Stimulated activated CD4-positive, alpha-beta T cell treated with anti-CD3 and anti-CD28 coated beads, Interleukin-2, amount 100 ng/mL, for 24 hours (primary cell): ENCODE results near the gene R3HDM4.
A peak's percentile ranks its signal among the peaks of the same experiment; 100 is the strongest.

ENCODE experiments used
- DNase-seq, 2 donors: peaks; one replicate each; pipeline ENCODE4 v3.0.0-alpha.2; 2020

The R3HDM4 gene

DNA sequence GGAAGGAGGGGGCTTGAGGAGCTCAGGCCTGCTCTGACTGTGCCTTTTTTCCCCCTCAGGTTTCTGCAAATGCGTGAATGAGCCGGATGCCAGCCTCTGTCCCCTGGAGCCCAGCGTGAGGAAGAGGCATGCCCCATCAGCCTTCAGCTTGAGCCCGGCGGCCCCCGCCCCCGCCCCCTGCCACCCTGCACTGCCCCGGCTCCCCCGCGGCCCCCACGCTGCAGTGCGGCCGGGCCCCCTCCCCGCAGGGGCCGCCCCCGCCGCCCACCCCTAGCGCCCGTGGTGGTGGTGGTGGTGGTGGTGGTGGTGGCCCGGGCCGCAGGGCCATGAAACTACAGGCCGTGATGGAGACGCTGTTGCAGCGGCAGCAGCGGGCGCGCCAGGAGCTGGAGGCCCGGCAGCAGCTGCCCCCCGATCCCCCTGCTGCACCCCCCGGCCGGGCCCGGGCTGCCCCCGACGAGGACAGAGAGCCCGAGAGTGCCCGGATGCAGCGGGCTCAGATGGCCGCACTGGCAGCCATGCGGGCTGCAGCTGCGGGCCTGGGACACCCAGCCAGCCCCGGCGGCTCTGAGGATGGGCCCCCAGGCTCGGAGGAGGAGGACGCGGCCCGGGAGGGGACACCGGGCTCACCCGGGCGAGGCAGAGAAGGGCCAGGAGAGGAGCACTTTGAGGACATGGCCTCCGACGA is 16.3 kb upstream of the R3HDM4 start:
- DNase-seq, result no peak

- no peak for DNase-seq
Observed at GRCh38 chr19:928471-929202, 15.6 kb upstream of the R3HDM4 start.

GRCh38 chr19:927780-928401 is 14.9 kb upstream of the R3HDM4 start:
- no peak for DNase-seq

DNA sequence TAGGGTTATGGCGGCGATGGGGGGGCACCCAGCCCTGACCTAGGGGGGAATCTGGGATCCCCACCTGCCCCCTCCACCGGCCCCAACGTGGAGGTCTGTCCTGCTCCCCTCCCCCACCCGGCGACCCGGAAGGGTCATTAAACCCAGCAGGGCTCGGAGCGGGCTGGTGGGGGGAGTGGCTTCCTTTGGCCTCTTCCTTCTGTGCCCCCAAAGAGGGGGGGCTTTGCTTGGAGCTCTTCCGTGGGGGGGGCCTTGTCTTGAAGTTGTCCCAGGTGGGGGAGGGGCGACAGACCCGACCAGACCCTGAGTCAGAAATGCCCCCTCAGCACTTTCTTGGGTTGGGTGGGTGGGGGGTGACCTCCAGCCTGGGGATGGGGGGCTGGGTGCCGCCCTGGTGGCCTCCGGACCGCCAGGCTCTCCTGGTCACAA is 14.3 kb upstream of the R3HDM4 start:
- no peak for DNase-seq

DNA sequence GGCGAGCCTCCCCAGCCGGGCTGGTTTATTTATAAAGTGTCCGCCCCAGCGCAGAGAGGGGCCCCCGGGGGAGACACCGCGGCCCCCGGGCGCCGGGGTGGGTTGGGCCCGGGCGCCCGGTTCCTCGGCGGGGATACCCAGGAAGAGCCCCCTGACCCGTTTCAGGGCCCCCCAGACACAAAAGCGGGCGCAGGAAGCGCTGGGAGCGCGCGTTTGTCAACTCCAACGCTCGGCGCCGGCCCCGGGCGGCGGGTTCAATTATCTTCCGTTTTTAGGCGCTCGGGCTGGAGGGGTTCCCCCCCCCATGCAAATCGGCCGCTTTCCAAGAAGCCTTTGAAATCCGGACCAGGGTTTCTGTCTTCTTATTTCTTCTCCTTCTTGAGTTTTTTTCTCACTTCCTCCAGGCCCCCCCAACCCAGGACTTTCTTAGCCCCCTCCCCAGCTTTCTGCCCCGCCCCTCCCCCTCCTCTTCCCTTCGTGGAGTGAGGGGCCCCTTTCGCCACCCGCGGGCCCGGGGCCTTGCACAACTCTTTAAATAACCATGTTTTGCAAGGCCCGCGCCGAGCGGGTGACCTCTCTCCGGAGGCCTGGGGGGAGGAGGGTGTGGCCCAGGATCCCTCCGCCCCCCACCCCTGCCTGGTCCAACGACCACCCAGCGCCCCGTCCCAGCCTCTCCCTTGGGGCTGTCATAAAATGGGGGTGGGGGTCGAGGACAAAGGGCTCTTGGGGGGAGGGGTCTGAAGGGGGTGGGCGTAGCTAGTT is 13.8 kb upstream of the R3HDM4 start:
- peak; percentile 50 to 72 for DNase-seq

GRCh38 chr19:926323-926588 is 13.2 kb upstream of the R3HDM4 start:
- DNase-seq, result no peak

GRCh38 chr19:925526-926322 is 12.7 kb upstream of the R3HDM4 start, which contains the start of gene ARID3A:
TSS of gene ARID3A (plus strand) at chr19:926035. CDS start at chr19:929529, 3,494 bp downstream.
- peak; percentile 79 for DNase-seq

- peak in 1 of 2 donors; percentile 40 for DNase-seq
Observed at GRCh38 chr19:925087-925525, 12.1 kb upstream of the R3HDM4 start.

GRCh38 chr19:924553-925086 is 11.6 kb upstream of the R3HDM4 start:
- peak; percentile 50 to 63 for DNase-seq

DNA sequence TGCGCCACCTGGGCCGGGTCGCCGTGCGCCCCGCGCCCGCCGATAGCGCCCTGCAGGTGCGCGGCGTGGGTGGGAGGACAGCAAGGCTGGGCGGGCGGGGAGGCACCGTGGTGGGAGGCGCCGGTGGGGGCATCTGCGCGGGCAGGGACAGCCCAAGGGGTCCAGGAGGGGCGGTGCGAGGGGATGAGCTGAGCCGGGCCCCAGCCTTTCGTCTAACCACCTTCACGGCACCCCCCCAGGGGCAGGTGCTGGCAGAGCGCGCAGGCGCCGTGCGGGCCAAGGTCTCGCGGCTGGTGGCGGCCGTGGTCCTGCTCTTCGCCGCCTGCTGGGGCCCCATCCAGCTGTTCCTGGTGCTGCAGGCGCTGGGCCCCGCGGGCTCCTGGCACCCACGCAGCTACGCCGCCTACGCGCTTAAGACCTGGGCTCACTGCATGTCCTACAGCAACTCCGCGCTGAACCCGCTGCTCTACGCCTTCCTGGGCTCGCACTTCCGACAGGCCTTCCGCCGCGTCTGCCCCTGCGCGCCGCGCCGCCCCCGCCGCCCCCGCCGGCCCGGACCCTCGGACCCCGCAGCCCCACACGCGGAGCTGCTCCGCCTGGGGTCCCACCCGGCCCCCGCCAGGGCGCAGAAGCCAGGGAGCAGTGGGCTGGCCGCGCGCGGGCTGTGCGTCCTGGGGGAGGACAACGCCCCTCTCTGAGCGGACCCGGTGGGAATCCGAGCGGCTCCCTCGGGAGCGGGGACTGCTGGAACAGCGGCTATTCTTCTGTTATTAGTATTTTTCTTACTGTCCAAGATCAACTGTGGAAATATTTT is 7.2 kb upstream of the R3HDM4 start:
- DNase-seq, result peak; percentile 66 to 72

- peak in 1 of 2 donors; percentile 57 for DNase-seq
Observed at GRCh38 chr19:919199-920050, 6.4 kb upstream of the R3HDM4 start.

GRCh38 chr19:918481-919198 is 5.6 kb upstream of the R3HDM4 start:
- peak in 1 of 2 donors; percentile 62 for DNase-seq

GRCh38 chr19:918152-918437 is 5.1 kb upstream of the R3HDM4 start:
- no peak for DNase-seq

DNA sequence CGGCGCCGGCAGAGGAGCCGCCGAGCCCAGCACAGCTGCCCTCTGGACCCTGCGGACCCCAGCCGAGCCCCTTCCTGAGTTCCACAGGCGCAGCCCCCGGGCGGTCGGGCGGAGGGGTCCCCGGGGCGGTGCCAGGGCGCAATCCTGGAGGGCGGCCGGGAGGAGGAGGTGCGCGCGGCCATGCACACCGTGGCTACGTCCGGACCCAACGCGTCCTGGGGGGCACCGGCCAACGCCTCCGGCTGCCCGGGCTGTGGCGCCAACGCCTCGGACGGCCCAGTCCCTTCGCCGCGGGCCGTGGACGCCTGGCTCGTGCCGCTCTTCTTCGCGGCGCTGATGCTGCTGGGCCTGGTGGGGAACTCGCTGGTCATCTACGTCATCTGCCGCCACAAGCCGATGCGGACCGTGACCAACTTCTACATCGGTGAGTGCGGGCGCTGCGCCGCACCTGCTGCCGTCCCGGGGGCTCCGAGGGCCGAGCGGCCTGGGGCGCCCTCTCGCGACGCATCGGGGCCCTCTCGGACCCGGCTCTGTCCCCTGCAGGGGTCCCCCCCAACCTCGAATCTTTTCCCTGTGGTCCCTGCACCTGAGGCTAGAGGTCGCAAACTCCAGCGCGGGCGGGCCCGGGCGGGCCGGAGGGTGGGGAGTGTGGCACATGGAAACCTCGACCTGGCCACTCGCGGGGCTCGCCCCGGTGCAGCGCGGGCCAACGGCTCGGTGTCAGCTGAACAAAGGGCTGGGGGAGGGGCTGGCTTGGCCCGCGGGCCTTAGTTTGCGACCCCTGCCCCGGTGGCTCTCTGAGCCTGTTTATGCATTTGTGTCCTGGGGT is 4.5 kb upstream of the R3HDM4 start, which contains the start of gene KISS1R:
Gene KISS1R (plus strand): TSS at position 11 of the 829 bp plus-strand sequence. CDS start 170 bp downstream, at position 181.
- peak; percentile 43 to 55 for DNase-seq

DNA sequence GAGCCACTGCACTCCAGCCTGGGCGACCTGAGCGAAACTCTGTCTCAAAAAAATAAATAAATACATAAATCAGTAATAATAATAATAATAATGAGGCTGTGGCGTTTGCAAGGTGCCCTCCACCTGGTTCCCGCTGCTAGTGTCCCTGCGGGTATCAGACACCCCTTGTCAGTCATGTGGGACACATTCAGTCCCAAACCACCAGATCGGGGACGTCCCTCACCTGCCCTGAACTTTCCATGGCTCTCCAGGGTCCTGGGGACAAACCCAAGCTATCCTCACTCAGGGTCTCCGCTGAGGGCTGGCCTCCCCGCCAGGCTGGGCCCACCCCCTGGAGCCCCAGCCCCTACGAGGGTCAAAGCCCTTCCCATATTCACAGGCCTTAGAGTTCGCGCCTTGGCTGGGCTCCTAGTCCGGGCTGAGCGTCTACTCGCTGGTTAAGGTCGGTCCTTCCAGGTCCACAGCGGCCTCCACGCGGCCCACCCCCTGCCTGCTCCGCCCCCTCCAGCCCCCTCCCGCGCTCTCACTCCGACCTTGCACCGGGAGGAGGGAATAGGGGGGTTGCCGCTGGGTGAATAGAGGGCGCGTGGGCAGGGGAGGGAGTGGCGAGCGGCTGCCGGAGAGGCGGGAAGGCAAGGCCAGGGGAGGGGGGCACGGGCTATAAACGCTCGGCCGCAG is 3.8 kb upstream of the R3HDM4 start:
- peak; percentile 46 to 64 for DNase-seq

GRCh38 chr19:912181-913079 is 589 bp downstream of the R3HDM4 start:
- peak; percentile 44 to 51 for DNase-seq
